NCI-H2196 treated with DMSO at 0.1 percent for 48 hours (cell line): Measurements from ENCODE around the gene RIIAD1.
"Not testable (repeated sequence)": the region's sequence is repeated elsewhere in the genome, so short reads cannot be mapped to it uniquely, and the experiment has no call there.

ENCODE experiments used
- DNase-seq: peaks from one replicate; lab custom pipeline; 2025; ENCODE audit not compliant: unreplicated experiment; lab: John Stamatoyannopoulos, UW

Gene RIIAD1

DNA sequence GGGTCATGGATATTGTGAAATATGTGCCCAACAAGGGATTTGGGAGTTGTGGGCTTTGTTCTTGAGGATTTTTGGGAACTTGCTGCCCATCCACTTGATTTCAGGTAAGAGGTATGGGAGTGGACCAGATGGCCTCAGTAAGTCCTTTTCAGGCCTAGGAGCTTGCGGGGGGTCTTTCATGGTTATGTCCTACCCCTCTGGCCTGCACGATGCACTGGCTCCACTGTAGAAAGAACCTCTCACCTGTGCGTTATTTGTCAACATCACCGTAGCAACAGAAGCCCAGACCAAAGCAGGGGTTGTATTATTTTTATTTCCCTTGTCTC is 8.6 kb downstream of the RIIAD1 start:
- no peak for DNase-seq

DNA sequence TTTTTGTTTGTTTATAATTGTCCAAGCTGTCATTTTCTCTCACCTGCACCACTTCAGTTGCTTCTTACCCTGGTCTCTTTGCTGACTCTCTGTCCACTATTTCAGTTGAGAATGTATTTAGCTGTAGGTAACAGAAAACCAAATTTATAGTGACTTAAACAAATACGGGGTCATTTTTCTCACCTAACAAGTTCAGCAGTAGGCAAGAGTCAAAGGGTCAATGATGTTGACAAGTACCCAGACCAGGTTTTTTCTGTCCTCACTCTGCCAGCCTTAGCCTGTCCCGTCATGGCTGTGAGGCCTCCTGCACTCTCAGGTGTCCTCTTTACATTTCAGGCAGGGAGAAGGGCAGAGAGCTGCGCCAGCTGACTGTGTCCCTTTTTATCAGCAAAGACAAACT is 11.8 kb downstream of the RIIAD1 start:
- no peak for DNase-seq

DNA sequence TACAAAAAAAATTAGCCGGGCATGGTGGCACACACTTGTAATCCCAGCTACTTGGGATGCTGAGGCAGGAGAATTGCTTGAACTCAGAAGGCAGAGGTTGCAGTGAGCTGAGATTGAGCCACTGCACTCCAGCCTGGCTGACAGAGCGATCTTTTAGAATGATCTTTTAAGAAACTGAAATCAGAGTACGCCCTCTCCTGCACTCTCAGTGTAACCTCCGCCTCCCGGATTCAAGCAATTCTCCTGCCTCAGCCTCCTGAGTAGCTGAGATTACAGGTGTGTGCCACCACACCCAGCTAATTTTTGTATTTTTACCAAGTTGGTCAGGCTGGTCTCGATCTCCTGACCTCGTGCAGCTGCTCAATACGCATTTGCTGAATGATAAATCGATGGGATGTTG is 12.7 kb downstream of the RIIAD1 start:
- not testable (repeated sequence) for DNase-seq

DNA sequence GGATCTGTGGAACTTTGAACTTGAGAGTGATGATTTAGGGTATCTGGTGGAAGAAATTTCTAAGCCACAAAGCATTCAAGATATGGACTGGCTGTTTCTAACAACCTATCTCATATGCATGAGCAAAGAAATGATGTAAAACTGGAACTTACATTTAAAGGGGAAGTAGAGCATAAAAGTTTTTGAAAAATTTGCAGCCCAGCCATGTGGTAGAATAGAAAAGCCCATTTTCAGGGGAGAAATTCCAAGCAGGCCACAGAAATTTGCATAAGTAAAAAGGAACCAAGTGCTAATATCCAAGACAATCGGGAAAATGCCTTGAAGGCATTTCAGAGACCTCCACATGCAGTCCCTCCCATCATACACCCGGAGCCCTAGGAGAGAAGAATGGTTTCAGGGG is 15.7 kb downstream of the RIIAD1 start:
- DNase-seq = no peak

DNA sequence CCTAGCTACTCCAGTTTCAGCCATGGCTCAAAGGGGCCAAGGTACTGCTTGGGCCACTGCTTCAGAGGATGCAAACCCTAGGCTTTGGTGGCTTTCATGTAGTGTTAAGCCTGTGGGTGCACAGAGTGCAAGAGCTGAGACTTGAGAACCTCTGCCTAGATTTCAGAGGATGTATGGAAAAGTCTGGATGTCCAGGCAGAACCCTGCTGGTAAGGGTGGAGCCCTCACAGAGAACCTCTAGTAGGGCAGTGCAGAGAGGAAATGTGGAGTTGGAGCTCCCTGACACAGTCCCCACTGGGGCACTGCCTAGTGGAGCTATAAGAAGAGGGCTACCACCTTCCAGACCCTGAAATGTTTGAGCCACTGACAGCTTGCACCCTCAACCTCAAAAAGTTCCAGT is 16.2 kb downstream of the RIIAD1 start:
- no peak for DNase-seq

DNA sequence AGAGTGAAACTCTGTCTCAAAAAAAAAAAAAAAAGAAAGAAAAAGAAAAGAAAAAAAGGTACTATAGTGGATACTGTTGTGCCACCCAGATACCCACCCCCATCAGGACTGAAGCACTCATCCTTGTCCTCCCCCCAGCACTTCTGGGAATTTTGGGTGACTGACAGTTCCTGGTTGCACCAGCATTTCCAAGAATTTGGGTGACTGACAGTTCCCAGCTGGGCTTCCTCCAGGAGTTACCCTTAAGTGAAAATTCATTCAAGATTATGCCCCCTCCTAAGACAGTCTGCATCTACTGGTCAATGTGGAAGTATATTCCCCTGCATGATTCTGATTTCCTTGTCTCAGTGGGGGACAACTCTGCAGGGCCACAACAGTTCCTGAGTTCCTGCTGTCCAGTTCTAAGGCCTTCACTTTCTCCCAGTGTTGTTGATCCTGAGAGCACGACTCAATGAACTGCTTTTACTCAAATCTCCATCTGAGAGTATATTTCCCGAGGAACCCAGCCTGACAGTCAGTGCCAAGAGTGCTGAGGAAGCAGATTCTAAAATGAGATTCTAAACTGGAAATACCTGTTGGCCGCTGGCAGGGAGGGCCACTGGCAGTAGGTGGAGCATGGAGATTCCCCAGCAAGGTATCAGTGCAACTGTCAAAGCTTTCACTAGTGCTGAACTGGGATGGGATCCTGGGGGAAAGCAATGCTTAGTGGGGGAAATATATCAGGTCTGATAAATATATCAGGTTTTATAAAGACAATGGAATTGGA is 18.5 kb downstream of the RIIAD1 start:
- DNase-seq = no peak

DNA sequence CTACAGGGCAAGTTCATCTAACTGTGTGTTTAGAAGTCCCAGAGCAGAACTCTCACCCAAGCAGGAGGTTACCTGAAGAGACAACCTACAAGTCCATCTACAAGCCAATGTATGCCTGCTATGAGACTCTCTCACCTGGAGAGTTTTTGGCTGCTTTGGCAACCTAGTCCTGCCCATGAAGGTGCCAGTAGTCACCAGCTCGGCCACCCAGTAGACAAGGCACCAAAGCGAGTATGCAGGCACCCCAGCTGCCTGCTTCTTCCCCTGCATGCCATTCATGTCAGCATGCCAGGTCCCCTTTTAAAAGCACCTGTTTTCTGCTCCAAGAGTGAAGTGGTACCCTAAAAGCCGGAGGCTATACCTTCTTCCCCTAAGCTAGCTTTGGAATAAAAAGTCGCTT is 20.2 kb downstream of the RIIAD1 start:
- no peak for DNase-seq

DNA sequence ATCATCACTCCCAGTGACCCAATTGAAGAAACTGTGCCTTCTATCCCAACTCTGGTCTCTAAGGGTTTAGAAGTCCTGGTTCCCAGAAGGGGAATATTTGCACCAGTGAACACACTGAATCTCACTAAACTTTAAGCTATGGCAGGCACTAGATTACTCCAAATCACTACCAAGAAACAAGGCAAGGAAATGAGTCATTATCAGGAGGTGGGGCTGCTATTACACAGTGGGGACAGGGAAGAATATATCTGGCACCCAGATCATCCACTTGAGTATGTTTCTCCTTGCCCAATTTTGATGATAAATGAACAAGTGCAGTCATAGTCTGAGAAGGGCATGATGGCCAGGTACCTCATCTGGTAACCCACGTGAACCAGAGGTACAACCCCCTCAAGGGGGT is 35.0 kb downstream of the RIIAD1 start:
- no peak for DNase-seq

DNA sequence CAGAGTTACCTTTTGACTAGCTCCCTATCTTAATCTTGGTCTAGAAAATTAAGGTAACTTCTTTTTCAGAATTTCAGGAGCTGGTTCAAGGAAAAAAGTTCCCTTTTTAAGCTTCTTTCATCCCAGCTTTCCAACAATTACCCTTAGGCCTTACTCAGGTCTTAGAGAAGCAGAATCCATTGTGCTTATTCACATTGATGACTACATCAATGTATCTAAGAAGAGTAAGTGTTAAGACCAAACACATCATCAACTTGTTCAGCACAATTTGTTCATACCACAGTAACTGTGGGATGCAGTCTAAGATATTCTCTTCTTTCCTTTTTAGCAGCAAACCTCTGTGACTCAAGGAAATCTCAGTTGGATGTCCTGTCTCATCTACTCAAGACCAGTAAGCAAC is 37.9 kb downstream of the RIIAD1 start:
- no peak for DNase-seq

DNA sequence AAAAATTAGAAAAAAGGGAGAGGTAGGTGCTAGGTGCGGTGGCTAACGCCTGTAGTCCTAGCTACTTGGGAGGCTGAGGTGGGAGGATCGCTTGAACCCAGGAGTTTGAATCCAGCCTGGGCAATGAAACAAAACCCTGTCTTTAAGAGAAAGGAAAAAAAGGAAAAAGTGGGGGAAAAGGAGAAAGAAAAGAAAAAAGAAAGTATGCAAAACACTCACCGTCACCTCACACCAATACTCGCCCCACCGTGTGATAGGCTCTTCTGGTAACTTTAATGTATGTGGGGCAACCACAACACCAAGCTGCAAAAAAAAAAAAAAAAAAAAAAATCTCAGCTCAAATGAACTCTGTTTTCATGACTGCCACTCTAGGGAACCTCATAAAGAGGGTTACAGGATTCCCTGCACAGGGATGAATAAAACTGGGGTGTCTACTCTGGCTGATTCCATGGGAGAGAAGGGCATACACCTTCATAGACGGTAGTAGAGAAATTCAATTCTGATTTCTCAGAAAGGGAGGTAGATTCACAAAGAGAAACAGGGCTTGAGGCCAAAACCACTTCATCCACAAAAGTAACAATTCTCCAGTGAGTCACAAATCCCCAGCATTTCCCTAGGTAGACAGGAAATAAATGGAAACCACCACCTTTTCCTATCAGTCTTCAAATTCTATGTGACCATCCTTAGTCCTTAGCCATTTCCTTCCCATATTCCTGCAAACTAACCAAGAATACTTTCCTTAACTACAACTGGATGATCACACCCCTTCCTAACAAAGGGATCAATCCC is 39.5 kb downstream of the RIIAD1 start:
- no peak for DNase-seq

DNA sequence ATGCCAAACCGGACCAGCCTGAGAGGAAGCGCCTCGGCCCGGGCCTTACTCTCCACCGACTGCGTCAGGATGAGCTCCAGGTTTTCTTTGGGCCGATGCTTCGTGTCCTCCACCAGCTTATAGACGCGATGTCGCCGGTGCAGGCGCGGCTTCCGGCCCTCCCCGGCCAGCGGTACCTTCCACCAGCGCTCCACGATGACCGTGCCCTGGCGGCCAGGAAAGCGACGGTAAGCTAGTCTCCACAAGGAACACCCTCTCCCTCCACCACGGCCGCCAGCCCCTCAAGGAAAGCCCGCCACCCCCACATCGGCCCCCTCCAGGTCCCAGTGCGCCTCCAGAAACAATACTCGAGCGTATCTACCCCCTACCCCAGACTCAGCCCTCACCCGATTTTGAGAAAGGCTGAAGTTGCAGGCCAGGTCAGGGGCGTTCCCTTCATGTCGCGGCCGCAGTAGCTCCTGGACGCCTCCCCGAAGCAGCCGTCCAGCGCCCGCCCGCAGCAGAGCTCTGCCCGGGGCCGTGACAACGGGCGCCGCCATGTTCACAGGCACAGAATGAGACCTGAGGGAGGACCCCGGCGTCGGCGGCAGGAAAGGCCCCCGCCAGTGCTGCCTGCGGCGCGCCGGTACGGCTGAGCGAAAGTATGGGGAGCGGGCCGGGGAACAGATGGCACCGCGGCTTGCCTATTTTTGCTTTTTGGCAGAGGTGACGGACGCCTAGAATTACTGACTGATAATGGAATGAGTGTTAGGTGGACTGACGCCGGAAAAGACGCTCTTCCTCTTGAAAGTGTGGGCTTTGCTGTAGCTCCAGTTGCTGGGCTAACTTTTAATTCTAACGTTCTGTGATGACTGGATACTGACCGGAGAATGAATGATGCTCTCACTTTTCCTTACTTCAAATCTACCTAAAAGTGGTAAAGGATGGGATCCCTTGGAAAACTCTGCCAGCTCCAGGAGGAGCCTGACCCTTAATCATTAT is 41.9 kb downstream of the RIIAD1 start, which contains the start of gene MRPL9:
Gene MRPL9 (minus strand): TSS at position 556 of the 981 bp plus-strand sequence. CDS start 17 bp downstream, at position 539.
- DNase-seq = peak; percentile 65

DNA sequence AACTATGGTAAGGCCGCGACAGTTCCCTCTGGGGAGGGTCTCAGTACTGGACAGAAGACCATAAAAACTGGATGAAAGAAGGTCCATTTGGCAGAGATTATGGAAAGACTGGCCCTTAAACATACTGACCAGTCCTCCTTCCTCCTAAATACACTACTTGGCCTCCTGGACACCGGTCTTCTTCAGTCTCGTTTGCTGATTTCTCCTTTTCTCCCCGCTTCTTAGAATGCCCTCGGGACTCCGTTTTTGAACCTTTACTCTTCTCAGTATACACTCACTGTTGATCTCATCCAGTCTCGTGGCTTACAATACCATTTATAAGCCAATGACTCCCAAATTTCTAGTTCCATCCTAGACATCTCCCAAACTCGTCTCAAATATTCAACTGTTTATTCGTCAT is 42.7 kb downstream of the RIIAD1 start:
- DNase-seq = no peak

DNA sequence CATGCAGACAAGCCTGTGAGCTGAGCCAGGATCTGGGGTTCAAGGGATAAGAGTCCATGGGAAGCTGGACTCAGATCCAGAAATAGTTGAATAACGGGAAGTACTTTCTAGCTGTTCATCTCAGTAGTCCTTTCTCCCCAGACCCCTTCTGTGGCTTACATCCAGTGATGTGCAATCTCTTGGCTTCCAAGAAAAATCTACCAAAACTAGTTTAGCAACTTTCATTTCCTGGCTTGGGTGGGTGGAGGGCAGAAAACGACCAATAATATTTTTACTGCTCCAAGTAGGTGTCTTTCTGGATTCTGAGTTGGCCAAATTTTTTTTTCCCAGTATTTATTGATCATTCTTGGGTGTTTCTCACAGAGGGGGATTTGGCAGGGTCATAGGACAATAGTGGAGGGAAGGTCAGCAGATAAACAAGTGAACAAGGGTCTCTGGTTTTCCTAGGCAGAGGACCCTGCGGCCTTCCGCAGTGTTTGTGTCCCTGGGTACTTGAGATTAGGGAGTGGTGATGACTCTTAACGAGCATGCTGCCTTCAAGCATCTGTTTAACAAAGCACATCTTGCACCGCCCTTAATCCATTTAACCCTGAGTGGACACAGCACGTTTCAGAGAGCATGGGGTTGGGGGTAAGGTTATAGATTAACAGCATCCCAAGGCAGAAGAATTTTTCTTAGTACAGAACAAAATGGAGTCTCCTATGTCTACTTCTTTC is 47.2 kb downstream of the RIIAD1 start:
- DNase-seq = not testable (repeated sequence)

DNA sequence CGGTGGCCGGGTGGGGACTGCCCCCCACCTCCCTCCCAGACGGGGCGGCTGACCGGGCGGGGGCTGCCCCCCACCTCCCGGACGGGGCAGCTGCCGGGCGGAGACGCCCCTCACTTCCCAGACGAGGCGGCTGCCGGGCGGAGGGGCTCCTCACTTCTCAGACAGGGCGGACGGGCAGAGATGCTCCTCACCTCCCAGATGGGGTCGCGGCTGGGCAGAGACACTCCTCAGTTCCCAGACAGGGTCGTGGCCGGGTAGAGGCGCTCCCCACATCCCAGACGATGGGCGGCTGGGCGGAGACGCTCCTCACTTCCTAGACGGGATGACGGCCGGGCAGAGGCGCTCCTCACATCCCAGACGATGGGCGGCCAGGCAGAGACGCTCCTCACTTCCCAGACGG is 47.9 kb downstream of the RIIAD1 start:
- not testable (repeated sequence) for DNase-seq

DNA sequence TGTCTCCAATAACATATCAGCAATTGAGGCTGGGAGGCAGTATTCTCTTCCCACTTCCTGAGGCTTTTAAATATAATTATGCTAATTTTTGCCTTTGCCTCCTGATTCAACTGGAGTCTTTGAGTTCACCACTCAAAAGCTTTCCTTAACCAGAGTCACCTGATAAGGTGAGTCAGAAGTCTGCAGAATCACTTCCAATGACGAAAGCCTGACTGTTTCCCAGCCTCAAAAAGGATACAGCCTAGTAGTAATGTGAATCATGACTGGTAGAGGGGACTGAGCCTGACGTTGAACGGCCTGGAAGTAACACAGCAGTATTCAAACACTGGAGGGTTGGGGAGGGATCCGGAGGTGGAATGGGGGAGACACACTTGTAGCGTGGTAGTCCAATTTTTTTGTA is 52.4 kb downstream of the RIIAD1 start:
- no peak for DNase-seq

DNA sequence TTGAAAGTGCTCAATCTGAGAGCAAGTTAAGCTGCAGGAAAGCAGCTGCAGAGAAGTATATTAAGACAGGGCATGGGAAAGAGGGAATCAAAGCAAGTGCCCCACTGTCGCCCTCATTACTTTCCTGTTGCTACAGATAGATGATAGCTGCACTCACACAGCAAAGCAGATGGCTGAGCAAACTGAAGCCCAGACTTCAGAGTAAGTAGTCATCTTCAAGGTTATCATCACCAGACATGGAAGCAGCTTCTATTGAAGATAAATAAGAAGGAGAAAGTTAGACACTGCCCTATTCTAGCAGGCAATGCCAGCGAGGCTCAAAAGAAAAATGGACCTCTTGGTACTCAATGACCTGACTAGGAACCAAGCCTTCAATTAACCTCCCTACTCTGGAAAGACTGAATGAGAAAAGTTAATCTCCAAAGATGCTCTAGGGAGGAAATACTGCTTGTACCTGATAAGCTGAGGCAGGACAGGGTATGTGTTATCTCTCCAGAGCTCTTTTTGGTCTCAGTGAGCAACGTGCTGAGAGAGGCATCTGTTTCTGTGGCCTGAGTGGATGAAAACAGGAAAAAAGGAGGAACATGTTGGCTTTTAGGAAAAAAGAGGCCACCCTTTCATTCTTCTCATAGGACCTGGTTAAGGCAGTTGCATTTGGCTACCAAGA is 53.1 kb downstream of the RIIAD1 start:
- no peak for DNase-seq

DNA sequence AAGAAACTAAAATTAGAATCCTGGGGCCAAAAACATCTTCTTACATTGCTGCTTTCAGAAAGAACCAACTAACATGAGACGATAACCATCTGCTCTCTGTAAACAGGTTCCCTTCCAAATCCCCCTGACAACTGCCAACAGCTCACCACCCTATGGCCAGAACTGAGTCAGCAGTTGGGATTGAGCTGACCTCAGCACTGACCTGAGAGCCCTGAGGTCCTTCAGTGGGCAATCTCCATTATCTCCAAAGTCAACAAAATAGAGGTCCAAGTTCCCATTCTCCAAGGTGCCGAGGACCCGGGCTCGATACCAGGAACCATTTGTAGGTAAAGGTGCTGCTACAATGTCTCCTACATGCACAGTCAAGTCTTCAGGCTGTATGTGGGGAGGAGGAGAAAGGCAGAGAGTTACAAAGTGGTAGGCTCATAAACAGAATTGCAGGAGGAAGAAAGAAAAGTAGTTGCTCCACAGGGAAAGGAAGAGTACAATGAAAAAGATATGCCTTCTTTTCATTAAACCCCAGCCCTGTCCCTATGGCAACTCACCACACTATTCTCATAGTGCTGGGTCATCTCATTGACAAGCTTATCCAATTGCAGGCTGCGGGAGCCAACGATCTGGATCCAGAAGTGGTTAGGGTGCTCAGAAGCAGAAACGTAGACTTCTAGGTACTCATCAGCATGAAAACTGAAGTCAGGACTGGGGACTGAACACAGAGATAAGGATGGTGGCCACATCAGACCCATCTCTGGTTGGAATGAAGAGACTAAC is 54.8 kb downstream of the RIIAD1 start:
- no peak for DNase-seq

DNA sequence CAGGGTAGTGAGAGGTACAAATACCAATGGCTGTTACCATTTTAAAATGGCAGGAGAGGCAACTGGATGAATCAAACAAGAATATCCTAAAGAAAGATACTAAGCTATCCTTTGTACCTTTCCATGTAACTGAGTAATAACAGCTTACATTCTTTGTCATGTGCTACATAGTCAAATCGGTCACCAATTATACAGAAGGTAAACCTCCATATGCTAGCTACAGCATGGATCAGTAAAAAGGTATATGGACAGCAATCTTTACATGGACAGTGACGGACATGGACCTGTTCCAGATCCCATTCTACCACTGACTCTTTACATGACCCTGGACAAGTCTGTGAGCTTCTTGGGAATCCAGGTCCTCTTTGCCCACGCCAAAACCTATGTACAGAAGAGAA is 55.3 kb downstream of the RIIAD1 start:
- no peak for DNase-seq

DNA sequence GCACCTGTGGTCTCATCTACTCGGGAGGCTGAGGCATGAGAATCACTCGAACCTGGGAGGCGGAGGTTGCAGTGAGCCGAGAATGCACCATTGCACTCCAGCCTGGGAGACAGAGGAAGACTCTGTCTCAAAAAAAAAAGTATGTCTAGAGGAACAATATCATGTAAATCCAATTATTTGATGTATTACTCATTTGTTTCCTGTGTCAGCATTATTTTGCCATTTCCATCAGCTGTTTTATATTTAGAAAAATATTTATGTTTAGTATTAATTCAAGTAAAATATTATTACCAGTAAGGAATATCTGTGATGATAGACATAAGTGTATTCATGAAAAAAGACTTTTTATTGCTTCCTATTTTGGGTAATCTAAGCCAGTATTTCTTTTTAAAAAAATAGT is 56.0 kb downstream of the RIIAD1 start:
- DNase-seq = no peak
